HPDE6-E6E7 (cell line): ENCODE data around the gene FAM240B.

ENCODE experiments used
- DNase-seq: peaks from one replicate; pipeline ENCODE4 v3.0.0; 2011; ENCODE audit warnings: missing footprints; ENCODE audit errors: extremely low spot score

The FAM240B gene

GRCh38 chr9:38700695-38701094, 19.2 kb downstream of the FAM240B start:
- DNase-seq, result no peak

- DNase-seq, result no peak
These were observed 20.6 kb downstream of the FAM240B start for GRCh38 chr9:38699337-38699736.

- no peak for DNase-seq
These were observed 22.1 kb downstream of the FAM240B start for GRCh38 chr9:38697776-38698300.

GRCh38 chr9:38696999-38697398, 22.9 kb downstream of the FAM240B start:
- no peak for DNase-seq

GRCh38 chr9:38694676-38695075, 25.3 kb downstream of the FAM240B start:
- no peak for DNase-seq

- no peak for DNase-seq
These were observed 27.2 kb downstream of the FAM240B start for GRCh38 chr9:38692707-38693106.

GRCh38 chr9:38690574-38690973, 29.4 kb downstream of the FAM240B start:
- DNase-seq, result no peak

- DNase-seq, result no peak
These were observed 30.3 kb downstream of the FAM240B start for GRCh38 chr9:38689678-38690077.

- no peak for DNase-seq
These were observed 31.9 kb downstream of the FAM240B start for GRCh38 chr9:38687992-38688391.

- no peak for DNase-seq
These were observed 32.5 kb downstream of the FAM240B start for GRCh38 chr9:38687389-38687842.

- no peak for DNase-seq
These were observed 33.0 kb downstream of the FAM240B start for GRCh38 chr9:38686933-38687332.

GRCh38 chr9:38685535-38685934, 34.4 kb downstream of the FAM240B start:
- DNase-seq, result no peak

- no peak for DNase-seq
These were observed 36.6 kb downstream of the FAM240B start for GRCh38 chr9:38683336-38683735.

GRCh38 chr9:38682713-38683112, 37.2 kb downstream of the FAM240B start:
- DNase-seq, result peak; percentile 61

GRCh38 chr9:38681747-38682227, 38.1 kb downstream of the FAM240B start:
- peak; percentile 23 for DNase-seq

GRCh38 chr9:38680837-38681445, 39.0 kb downstream of the FAM240B start:
- no peak for DNase-seq

GRCh38 chr9:38677660-38678303, 42.2 kb downstream of the FAM240B start:
- no peak for DNase-seq

GRCh38 chr9:38675831-38676230, 44.1 kb downstream of the FAM240B start:
- no peak for DNase-seq

- DNase-seq, result no peak
These were observed 44.7 kb downstream of the FAM240B start for GRCh38 chr9:38675211-38675610.

GRCh38 chr9:38673399-38674193, 46.3 kb downstream of the FAM240B start:
- DNase-seq, result no peak

- DNase-seq, result no peak
These were observed 48.2 kb downstream of the FAM240B start for GRCh38 chr9:38671748-38672147.

GRCh38 chr9:38671372-38671731, 48.6 kb downstream of the FAM240B start:
- DNase-seq, result no peak
